ENCODE measurements around the gene PSAP.

The PSAP gene

GRCh38 chr10:71825217-71825616 is 25.8 kb downstream of the PSAP start:
- no peak for DNase-seq (ENCODE audit: low read depth)

- DNase-seq (ENCODE audit: low read depth), result no peak
Observed at GRCh38 chr10:71824333-71824732, 26.7 kb downstream of the PSAP start.

- DNase-seq (ENCODE audit: low read depth), result no peak
Observed at GRCh38 chr10:71823356-71823755, 27.7 kb downstream of the PSAP start.

- no peak for DNase-seq (ENCODE audit: low read depth)
Observed at GRCh38 chr10:71821909-71822763, 28.9 kb downstream of the PSAP start.

GRCh38 chr10:71820966-71821365 is 30.1 kb downstream of the PSAP start:
- DNase-seq (ENCODE audit: low read depth), result no peak

- DNase-seq (ENCODE audit: low read depth), result no peak
Observed at GRCh38 chr10:71819985-71820384, 31.1 kb downstream of the PSAP start.

GRCh38 chr10:71819441-71819861 is 31.6 kb downstream of the PSAP start:
- no peak for DNase-seq (ENCODE audit: low read depth)

- DNase-seq (ENCODE audit: low read depth), result no peak
Observed at GRCh38 chr10:71818674-71819260, 32.3 kb downstream of the PSAP start.

GRCh38 chr10:71817831-71818655 is 33.0 kb downstream of the PSAP start:
- no peak for DNase-seq (ENCODE audit: low read depth)

GRCh38 chr10:71816936-71817618 is 34.0 kb downstream of the PSAP start:
- no peak for DNase-seq (ENCODE audit: low read depth)

- DNase-seq (ENCODE audit: low read depth), result no peak
Observed at GRCh38 chr10:71816421-71816851, 34.6 kb downstream of the PSAP start.

- no peak for DNase-seq (ENCODE audit: low read depth)
Observed at GRCh38 chr10:71815515-71816130, 35.4 kb downstream of the PSAP start.

GRCh38 chr10:71814922-71815411 is 36.1 kb downstream of the PSAP start:
- DNase-seq (ENCODE audit: low read depth), result no peak

- DNase-seq (ENCODE audit: low read depth), result no peak
Observed at GRCh38 chr10:71812913-71813590, 38.0 kb downstream of the PSAP start.

GRCh38 chr10:71812016-71812912 is 38.8 kb downstream of the PSAP start:
- peak; percentile 56 for DNase-seq (ENCODE audit: low read depth)

GRCh38 chr10:71811351-71811750 is 39.7 kb downstream of the PSAP start:
- no peak for DNase-seq (ENCODE audit: low read depth)

- no peak for DNase-seq (ENCODE audit: low read depth)
Observed at GRCh38 chr10:71810048-71810750, 40.9 kb downstream of the PSAP start.

- DNase-seq (ENCODE audit: low read depth), result no peak
Observed at GRCh38 chr10:71809628-71810027, 41.4 kb downstream of the PSAP start.

Data from stimulated activated CD8-positive, alpha-beta memory T cell treated with anti-CD3 and anti-CD28 coated beads, Interleukin-7, amount 100 ng/mL, for 24 hours (primary cell).